Calu3 (cell line): Measurements from ENCODE around the gene PIEZO2. TPM values are rescaled to one million over a fixed set of nuclear protein-coding genes. Genes with fewer than 3 reads are reported as not detected.

Experiments used
- BruUV-seq: library from RNA; stranded (reverse); fragments of 400-500 nt; replicated peaks from 2 replicates; lab custom pipeline; 2021; lab: Mats Ljungman, UMichigan
- CTCF ChIA-PET: fragments of 300-600 bp; sonication (Branson Sonifier 250); formaldehyde crosslinking; loops from one replicate; lab custom pipeline; 2022; ENCODE audit warnings: antibody characterized with exemption; lab: Charles Lee
- DNase-seq: peaks from one replicate; pipeline ENCODE4 v3.0.0; 2022
- H3K27ac Mint-ChIP-seq: one replicate; pipeline ENCODE4 v1.8.0; 2022; ENCODE audit warnings: mixed read lengths; ENCODE audit not compliant: unreplicated experiment
- H3K27me3 Mint-ChIP-seq: one replicate; pipeline ENCODE4 v1.8.0; 2022; ENCODE audit warnings: mixed read lengths; ENCODE audit not compliant: unreplicated experiment
- H3K36me3 Mint-ChIP-seq: one replicate; pipeline ENCODE4 v1.8.0; 2022; ENCODE audit warnings: mild to moderate bottlenecking, moderate library complexity, mixed read lengths; ENCODE audit not compliant: insufficient read depth, unreplicated experiment
- H3K4me1 Mint-ChIP-seq: one replicate; pipeline ENCODE4 v1.8.0; 2022; ENCODE audit warnings: mild to moderate bottlenecking, low read depth, mixed read lengths; ENCODE audit not compliant: unreplicated experiment
- H3K4me3 Mint-ChIP-seq: one replicate; pipeline ENCODE4 v1.8.0; 2022; ENCODE audit warnings: mild to moderate bottlenecking, low read depth, moderate library complexity, mixed read lengths; ENCODE audit not compliant: unreplicated experiment
- H3K9me3 Mint-ChIP-seq: one replicate; pipeline ENCODE4 v1.8.0; 2022; ENCODE audit warnings: low read depth, mixed read lengths; ENCODE audit not compliant: unreplicated experiment
- intact Hi-C: fragments of 100-400 bp; cut with micrococcal nuclease; formaldehyde crosslinking; loops from one replicate; pipeline ENCODE4 v1.10.0; 2022; ENCODE audit not compliant: unreplicated experiment
- total RNA-seq: library from RNA; stranded (reverse); gene quantifications from 2 replicates; pipeline ENCODE4 v1.2.3, GENCODE V29; 2022
- TF ChIP-seq, protein P1 (sequence below): fragments of 200-600 bp; IDR thresholded peaks from one replicate; pipeline ENCODE4 v1.8.0; 2022; ENCODE audit warnings: antibody characterized with exemption; ENCODE audit not compliant: unreplicated experiment

Gene PIEZO2
- total RNA-seq, 1 experiment from 2014 or later: 0.24 TPM

DNA sequence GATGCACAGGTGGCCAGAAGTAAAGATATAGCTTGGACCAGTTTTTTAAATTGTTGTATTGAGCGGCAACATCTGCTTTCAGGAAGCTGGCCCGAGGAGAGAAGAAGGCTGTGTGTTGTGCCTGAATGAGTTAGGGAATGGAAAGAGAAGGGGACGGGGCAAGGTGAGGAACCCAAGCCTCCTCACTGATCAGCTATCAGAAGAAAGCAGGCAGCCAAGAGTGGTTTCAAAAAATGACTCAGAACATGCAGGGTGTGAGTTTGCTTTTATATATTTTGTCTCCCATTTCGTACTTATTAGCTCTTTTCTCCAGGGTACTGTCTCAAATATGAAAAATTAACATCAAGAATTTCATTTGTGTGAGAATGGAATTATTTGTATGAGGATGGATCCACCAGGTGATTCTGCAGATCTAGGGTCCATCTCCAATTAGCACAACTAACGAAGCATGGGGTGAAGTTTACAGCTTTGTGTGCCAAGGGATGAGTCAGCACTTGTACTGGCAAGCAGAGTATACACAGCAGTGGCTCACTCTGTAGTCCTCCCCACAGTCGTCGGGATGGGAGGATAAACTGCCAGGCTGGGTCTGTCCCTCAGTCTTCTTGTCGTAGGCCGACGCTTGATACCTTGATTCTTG is 175.7 kb downstream of the PIEZO2 start:
- CTCF ChIA-PET: interaction anchor here (0.7 kb wide), 1 partner anchor 1354 kb away, joined by 3 read pairs; no protein-coding TSS in a partner anchor
- H3K27me3 Mint-ChIP-seq: no peaks in the 10 kb centered on the region
- no peaks in the 10 kb centered on the region for H3K36me3 Mint-ChIP-seq
- DNase-seq: no peak
- H3K4me1 Mint-ChIP-seq: peaks cover 9% of the 10 kb centered on the region
- H3K9me3 Mint-ChIP-seq: no peaks in the 10 kb centered on the region
- intact Hi-C loops: loop anchor here (10.0 kb wide), 1 partner anchor 61 kb away; no protein-coding TSS in a partner anchor
- no TSS peak for BruUV-seq
- H3K4me3 Mint-ChIP-seq: no peak overlapping the region
- TF ChIP-seq, protein P1, sequence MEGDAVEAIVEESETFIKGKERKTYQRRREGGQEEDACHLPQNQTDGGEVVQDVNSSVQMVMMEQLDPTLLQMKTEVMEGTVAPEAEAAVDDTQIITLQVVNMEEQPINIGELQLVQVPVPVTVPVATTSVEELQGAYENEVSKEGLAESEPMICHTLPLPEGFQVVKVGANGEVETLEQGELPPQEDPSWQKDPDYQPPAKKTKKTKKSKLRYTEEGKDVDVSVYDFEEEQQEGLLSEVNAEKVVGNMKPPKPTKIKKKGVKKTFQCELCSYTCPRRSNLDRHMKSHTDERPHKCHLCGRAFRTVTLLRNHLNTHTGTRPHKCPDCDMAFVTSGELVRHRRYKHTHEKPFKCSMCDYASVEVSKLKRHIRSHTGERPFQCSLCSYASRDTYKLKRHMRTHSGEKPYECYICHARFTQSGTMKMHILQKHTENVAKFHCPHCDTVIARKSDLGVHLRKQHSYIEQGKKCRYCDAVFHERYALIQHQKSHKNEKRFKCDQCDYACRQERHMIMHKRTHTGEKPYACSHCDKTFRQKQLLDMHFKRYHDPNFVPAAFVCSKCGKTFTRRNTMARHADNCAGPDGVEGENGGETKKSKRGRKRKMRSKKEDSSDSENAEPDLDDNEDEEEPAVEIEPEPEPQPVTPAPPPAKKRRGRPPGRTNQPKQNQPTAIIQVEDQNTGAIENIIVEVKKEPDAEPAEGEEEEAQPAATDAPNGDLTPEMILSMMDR: no peak
- H3K27ac Mint-ChIP-seq: no peak overlapping the region

DNA sequence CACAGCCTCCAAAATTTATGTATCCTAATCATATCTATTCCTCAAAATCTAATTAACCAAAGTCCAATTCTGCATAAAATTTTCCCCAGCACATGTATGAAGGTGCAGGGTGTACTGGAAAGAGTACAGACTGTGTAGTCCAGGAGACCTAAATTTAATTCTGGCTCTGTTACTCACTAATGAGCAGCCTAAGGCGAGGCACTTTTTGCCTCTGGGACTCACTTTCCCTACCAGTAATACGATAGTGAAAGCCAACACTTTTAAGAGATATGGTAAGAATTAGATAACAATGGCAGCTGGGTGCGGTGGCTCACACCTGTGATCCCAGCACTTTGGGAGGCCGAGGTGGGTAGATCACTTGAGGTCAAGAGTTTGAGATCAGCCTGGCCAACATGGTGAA is 177.7 kb downstream of the PIEZO2 start:
- no peak for DNase-seq
- no TSS peak for BruUV-seq
- H3K27ac Mint-ChIP-seq: no peak overlapping the region
- CTCF ChIA-PET: no interaction called here
- no peaks in the 10 kb centered on the region for H3K27me3 Mint-ChIP-seq
- intact Hi-C loops: loop anchor here (10.0 kb wide), 1 partner anchor 63 kb away; no protein-coding TSS in a partner anchor
- H3K9me3 Mint-ChIP-seq: no peaks in the 10 kb centered on the region
- no peak overlapping the region for H3K4me3 Mint-ChIP-seq
- H3K4me1 Mint-ChIP-seq: peaks cover 9% of the 10 kb centered on the region
- H3K36me3 Mint-ChIP-seq: no peaks in the 10 kb centered on the region
- TF ChIP-seq, protein P1: no peak

DNA sequence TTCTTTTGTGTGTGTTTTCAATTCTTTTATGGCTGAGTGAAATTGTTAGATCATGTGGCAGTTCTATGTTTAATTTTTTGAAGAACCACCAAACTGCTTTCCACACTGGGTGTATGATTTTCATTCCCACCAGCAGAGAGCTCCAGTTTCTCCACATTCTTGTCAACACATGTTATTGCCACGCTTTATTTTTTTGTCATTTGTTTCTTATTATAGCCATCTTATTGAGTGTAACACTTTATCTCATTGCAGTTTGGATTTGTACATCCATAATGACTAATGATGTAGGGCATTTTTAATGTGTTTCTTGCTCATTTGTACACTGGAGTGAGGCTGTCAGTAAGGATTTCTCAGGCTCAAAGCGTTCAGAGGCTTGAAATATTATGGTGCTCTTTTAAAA is 184.2 kb downstream of the PIEZO2 start:
- TF ChIP-seq, protein P1: no peak
- DNase-seq: no peak
- Mint-ChIP-seq H3K4me1 (no peaks in the 10 kb centered on the region), H3K27me3 (no peaks in the 10 kb centered on the region), H3K9me3 (no peaks in the 10 kb centered on the region), H3K4me3 (no peak overlapping the region), H3K27ac (no peak overlapping the region), H3K36me3 (no peaks in the 10 kb centered on the region)
- BruUV-seq: no TSS peak
- CTCF ChIA-PET: no interaction called here
- intact Hi-C loops: no loop called here

DNA sequence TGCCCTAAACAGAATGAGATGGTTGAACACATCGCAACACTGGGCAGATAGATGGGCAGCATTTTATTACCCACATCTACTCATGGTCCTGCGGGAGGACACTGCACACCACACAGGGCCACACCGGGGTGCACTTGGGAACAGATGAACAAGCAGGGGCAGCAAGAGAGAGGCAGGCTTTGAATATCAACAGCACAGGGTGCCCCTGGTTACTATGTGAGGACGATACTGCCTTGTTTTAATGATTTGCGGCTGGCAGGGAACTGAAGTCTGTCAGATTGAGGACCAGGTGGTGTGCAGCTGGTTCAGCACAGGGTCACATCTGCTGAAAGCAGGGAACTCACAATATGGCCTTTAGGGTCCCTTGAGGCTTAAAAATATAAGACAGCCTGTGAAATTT is 195.7 kb downstream of the PIEZO2 start:
- BruUV-seq: no TSS peak

More for the DNA sequence above, 195.7 kb downstream of the PIEZO2 start:
- Mint-ChIP-seq H3K4me1 (peaks cover 20% of the 10 kb centered on the region), H3K27ac (no peak overlapping the region), H3K36me3 (peaks cover 8% of the 10 kb centered on the region), H3K27me3 (no peaks in the 10 kb centered on the region), H3K4me3 (no peak overlapping the region), H3K9me3 (no peaks in the 10 kb centered on the region)
- CTCF ChIA-PET: interaction anchor here (0.6 kb wide), 1 partner anchor 197 kb away, joined by 4 read pairs; no protein-coding TSS in a partner anchor
- TF ChIP-seq, protein P1: no peak
- no peak for DNase-seq
- intact Hi-C loops: no loop called here
